Neutrophil (primary cell): ENCODE data around the gene EGR2.

ENCODE experiments used
- H3K27ac ChIP-seq: fragments of 200-600 bp; sonication (generic); 2 replicates; pipeline ENCODE4 v1.5.1; 2016; ENCODE audit warnings: mild to moderate bottlenecking, moderate library complexity
- H3K27me3 ChIP-seq: fragments of 200-600 bp; sonication (generic); 2 replicates; pipeline ENCODE4 v1.6.0; 2016; ENCODE audit warnings: mild to moderate bottlenecking
- H3K36me3 ChIP-seq: fragments of 200-600 bp; sonication (generic); 2 replicates; pipeline ENCODE4 v1.5.1; 2017
- H3K4me1 ChIP-seq, 2 experiments: fragments of 200-600 bp in 1 of 2; sonication (generic) in 1 of 2; 1 replicate in 1 of 2; 2 replicates in 1 of 2; pipeline versions ENCODE4 v1.5.1 to v1.6.1; 2013 to 2016; ENCODE audit warnings: low read depth in 1 of 2, low read length in 1 of 2, mild to moderate bottlenecking in 1 of 2, moderate library complexity in 1 of 2; ENCODE audit not compliant: control insufficient read depth in 1 of 2, insufficient read depth in 1 of 2
- H3K4me3 ChIP-seq, 2 experiments: fragments of 200-600 bp in 1 of 2; sonication (generic) in 1 of 2; 1 replicate in 1 of 2; 2 replicates in 1 of 2; pipeline ENCODE4 v1.5.1; 2013 to 2016; ENCODE audit warnings: low read depth in 1 of 2, low read length in 1 of 2, mild to moderate bottlenecking in 1 of 2, moderate library complexity in 1 of 2
- H3K9me3 ChIP-seq: fragments of 200-600 bp; sonication (generic); 2 replicates; pipeline ENCODE4 v1.5.1; 2016
- CTCF ChIP-seq: fragments of 200-600 bp; sonication (generic); IDR thresholded peaks from 2 replicates; pipeline ENCODE4 v1.5.1; 2016; ENCODE audit warnings: antibody characterized with exemption

The EGR2 gene

DNA sequence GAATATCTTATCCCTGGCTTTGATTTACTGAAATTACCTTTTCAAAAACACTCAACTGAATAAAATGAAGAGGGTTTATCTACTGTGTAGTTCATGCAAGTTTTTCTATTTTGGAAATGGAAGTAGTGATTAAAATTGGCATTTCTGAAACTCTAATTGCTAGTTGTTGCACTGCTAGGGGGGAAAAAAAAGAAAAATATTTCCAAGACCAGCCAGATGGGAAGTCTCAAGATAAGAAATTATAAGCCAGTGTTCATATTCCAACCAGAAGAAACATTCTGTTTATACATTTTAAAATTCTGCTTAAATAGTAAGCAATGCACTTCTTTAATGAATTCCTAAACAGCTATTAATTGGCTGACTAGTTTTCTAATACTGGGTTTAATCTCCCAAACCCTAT, 21.1 kb downstream of the EGR2 start:
- H3K27ac ChIP-seq = no peak overlapping the region
- no peak overlapping the region for H3K4me3 ChIP-seq
- no peaks in the 10 kb centered on the region for H3K36me3 ChIP-seq
- no peaks in the 10 kb centered on the region for H3K9me3 ChIP-seq
- H3K27me3 ChIP-seq = peaks cover 76% of the 10 kb centered on the region
- TF ChIP-seq CTCF = no peak
- H3K4me1 ChIP-seq = no peaks in the 10 kb centered on the region

DNA sequence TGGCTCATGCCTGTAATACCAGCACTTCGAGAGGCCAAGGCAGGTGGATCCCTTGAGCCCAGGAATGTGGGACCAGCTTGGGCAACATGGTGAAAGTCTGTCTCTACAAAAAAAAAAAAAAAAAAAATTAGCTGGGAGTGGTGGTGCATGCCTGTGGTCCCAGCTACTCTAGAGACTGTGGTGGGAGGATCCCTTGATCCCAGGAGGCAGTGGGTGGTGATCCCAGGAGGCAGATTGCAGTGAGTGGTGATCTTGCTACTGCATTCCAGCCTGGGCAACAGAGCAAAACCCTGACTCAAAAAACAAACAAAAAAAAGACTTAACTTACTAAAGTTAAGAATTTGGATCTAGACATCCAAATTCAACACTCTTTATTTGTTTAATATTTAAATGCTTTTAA, 21.9 kb downstream of the EGR2 start:
- H3K4me1 ChIP-seq = no peaks in the 10 kb centered on the region
- H3K36me3 ChIP-seq = no peaks in the 10 kb centered on the region
- no peak overlapping the region for H3K27ac ChIP-seq
- H3K4me3 ChIP-seq = no peak overlapping the region
- TF ChIP-seq CTCF = no peak
- peaks cover 76% of the 10 kb centered on the region for H3K27me3 ChIP-seq
- no peaks in the 10 kb centered on the region for H3K9me3 ChIP-seq

DNA sequence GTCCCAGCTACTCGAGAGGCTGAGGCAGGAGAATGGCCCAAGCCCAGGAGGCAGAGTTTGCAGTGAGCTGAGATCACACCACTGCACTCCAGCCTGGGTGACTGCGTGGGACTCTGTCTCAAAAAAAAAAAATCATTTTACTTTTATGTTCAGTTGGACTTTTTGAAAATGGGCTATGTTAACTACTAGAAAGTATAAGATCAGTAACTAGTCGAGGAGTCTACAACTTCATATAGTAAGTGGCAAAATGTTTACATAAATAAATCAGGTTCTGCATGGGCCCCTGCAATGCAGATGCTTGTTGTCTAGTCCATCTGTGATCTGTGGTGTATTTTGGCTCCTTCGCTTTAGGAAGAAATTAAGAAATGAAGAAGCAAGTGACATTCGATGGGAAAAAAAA, 23.9 kb downstream of the EGR2 start:
- Histone ChIP-seq H3K4me1 (no peaks in the 10 kb centered on the region), H3K27ac (no peak overlapping the region), H3K36me3 (no peaks in the 10 kb centered on the region), H3K27me3 (peaks cover 61% of the 10 kb centered on the region), H3K4me3 (no peak overlapping the region), H3K9me3 (no peaks in the 10 kb centered on the region)
- no peak for TF ChIP-seq CTCF

DNA sequence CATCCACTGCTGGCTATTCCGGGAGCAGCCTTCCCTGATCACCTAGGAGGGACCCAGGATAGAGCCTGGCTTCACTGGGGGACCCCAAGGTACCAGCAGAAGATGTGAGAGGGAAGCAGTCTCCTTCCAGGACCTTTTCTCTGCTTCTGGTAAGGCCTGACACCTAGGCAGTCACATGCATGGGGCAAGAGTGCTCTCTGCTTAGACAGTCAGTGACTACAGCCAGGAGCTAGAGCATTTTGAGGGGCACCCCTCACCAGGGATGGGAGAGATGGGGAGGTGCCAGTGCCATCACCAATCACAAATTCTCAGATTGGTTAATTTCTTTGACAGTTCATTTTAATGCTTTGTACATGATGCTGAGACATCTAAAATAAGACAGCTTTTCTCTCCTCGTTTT, 25.6 kb downstream of the EGR2 start:
- no peaks in the 10 kb centered on the region for H3K4me1 ChIP-seq
- TF ChIP-seq CTCF = no peak
- H3K4me3 ChIP-seq = no peak overlapping the region
- H3K27me3 ChIP-seq = peaks cover 44% of the 10 kb centered on the region
- H3K9me3 ChIP-seq = no peaks in the 10 kb centered on the region
- H3K36me3 ChIP-seq = no peaks in the 10 kb centered on the region
- no peak overlapping the region for H3K27ac ChIP-seq

GRCh38 chr10:62790019-62790555, 26.1 kb downstream of the EGR2 start:
- H3K27ac ChIP-seq = no peak overlapping the region
- H3K4me3 ChIP-seq = no peak overlapping the region
- no peak for TF ChIP-seq CTCF
- no peaks in the 10 kb centered on the region for H3K36me3 ChIP-seq
- H3K9me3 ChIP-seq = no peaks in the 10 kb centered on the region
- H3K4me1 ChIP-seq = no peaks in the 10 kb centered on the region
- peaks cover 39% of the 10 kb centered on the region for H3K27me3 ChIP-seq
